ENCODE results near the gene CYP4B1.
"Not testable (repeated sequence)": the region's sequence is repeated elsewhere in the genome, so short reads cannot be mapped to it uniquely, and the experiment has no call there.

CYP4B1 gene

DNA sequence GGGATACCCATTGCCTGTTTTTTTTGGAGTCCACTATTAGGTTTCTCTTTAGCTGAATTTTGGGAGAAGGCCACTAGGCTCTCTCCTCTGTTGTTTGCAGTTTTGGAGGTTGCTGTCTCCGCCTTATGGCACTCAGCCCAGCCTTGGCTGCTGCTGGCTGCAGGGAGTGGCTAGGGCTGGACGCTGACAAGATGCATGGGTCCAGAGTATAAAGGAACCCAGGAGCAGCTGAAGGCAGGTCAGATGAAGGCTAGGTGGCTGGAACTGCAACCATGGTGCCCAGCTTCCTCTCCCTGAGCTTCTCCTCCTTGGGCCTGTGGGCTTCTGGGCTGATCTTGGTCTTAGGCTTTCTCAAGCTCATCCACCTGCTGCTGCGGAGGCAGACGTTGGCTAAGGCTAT, at the start of gene CYP4B1:
CYP4B1 (plus strand) TSS at position 237 of the 400 bp plus-strand sequence; CDS start at position 273, 36 bp downstream.
- ATAC-seq = no peak

- no peak for ATAC-seq
Observed at GRCh38 chr1:46749404-46749803, 49.4 kb upstream of the CYP4B1 start.

DNA sequence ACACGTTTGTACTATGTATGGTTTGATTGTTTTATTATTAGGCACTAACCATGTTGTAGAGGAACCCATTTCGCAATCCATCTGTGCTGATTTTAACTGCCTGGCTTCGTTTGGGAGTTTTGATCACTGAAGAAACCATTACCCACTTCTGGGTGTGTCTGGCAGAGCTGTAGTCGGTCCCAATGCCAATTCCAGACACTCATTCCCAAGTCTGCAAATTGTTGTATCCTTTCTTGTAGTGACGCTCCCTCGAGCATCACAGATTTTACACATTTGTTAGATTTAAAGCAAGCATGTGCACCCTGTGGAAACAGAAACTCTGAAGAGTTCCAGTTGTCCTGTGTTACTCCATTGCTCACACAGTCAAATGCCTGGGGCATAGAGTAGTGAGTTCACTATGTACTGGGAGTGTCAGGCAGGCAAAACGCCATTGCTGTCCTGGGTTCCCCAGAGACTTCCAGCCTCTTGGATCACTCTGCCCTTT, 48.9 kb upstream of the CYP4B1 start:
- ATAC-seq = no peak

GRCh38 chr1:46753985-46754384, 44.9 kb upstream of the CYP4B1 start:
- no peak for ATAC-seq

DNA sequence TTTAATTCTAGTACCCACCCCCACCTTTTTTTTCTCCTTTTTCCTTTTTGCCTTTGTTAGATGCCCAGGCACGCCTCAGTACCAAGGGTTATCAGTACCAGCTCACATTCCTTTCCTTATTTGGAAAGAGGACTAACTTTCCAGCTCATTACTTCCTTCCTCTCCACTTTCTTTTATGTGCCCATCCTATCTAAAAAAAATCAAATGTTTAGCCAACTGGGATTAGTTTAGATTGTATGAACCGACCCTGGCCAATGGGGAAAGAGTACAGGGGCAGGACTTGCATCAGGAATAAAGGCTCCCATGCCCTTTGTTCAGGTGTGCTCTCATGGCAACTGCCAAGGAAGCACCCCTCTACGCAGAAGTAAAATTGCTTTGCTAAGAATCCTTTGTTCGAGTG, 44.1 kb upstream of the CYP4B1 start:
- not testable (repeated sequence) for ATAC-seq

- no peak for ATAC-seq
Observed at GRCh38 chr1:46755121-46755520, 43.7 kb upstream of the CYP4B1 start.

GRCh38 chr1:46757247-46757955, 41.4 kb upstream of the CYP4B1 start:
- ATAC-seq = no peak

DNA sequence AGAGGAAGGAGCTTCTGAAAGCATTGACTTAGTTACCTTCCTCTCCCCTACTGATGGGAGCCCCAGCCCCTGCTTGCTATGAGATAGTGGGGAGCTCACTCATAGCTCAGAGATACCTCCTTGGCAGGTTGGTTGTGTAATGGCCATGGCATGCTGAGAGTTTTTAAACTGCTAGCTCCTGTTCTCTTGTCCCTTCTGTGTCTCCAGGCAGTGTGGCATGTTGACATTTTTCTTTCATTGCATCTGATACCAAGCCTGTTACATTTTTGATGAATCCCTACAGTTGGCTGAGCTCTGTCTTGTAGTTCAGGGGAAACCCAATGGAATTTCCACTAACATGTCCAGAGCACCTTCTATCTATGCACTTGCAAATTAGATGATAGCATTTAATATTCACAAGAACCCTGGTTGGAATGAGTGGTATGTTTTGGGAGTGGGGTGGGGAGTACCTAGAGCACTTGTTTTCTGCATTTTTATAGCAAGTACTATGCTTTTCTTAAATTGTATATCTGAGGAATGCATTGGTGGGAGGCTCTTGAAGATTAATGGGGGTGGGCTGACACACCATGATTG, 40.8 kb upstream of the CYP4B1 start:
- no peak for ATAC-seq

DNA sequence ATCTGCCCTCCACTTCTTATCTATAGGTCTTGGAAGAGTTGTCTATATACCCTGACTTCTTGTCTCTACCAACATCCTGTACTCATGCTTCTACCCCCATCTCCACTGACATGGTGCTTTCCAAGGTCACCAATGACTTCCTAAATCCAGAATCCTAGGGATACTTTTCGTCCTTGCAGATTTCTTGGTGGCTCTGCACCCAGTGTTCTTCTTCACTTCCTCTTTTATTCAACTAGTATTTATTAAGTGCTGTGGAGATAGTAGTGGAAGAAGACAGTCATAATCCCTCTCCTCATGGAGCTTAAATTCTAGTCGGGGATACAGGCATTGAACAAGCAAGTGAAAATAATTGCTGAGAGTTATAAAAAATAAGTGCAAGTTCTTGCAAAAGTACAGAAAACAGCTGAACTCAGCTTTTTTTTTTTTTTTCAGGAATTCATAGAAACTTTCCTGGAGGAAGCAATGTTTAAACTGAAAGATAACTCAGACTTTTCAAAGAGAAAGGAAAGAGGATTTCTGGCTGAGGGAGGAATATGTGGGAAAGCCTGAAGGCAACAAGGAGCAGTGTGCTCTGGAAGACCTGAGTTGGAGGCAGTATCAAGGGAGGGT, 38.2 kb upstream of the CYP4B1 start:
- ATAC-seq = no peak

GRCh38 chr1:46761740-46762139, 37.1 kb upstream of the CYP4B1 start:
- no peak for ATAC-seq

DNA sequence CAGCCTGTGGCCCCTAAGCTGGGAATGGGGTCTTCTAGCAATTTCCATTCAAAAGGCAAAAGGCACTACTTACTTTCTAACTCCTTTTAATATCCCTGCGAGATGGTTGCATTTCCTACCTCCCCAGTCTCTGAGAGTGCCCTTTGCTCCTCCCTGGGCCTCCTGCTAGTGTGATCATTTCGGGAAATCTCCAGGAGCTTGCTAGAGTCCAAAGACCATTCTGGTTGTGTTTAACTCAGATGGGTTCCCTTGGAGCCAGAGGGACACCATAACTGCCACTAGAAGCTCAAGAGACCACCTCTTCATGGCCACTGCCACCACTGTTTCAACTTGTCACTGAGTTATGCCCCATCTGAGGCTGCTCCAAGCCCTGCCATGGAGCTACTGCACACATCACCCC, 34.4 kb upstream of the CYP4B1 start:
- ATAC-seq = no peak

DNA sequence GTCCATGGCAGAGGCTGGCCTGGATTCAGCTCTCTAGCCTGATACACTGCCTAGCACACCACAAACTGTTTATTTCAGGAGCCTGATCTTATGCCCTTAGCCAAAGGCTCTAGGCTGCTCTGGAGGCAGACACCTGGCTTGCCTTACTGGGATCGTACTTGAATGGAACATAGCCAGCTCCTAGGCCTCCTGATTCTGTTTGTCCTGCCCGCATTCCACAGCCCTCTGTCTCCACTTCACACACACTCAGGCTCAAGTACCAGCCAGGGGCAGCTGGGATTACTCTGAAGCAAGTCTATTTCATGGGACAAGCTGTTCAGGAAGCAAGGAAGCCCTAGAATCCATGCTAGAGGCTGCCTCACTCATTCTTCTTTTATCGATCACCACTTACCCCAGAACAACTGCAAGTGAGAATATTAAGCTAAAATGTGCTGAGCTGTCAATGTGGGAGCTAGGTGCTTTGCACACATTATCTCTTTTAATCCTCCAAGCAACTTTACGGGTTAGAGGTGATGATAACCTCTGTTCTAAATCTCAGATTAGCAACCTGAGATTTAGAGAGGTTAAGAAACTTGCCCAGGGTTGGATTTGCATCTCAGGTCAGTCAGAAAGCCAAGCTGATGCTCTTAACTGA, 31.1 kb upstream of the CYP4B1 start:
- no peak for ATAC-seq

DNA sequence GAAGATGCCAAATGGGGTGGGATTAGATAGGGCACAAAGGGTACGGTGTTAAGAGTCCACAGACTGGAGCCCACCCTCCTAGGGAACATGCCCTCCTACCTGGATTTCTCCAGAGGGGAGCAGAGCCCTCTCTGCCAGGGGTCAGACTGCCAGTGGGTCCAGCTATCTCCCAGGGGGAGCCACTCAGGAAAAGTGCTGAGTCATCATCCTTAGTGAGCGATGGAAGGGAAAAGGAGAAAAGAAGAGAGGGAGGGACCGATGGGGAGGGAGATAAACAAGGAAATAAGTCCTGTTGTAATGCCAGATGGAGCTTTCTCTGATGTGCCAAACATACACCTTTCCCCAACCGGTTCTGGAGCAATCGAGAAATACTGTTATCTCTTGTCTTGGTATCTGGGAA, 30.4 kb upstream of the CYP4B1 start:
- ATAC-seq = no peak

GRCh38 chr1:46769028-46769740, 29.7 kb upstream of the CYP4B1 start:
- no peak for ATAC-seq

- ATAC-seq = no peak
Observed at GRCh38 chr1:46770541-46770940, 28.3 kb upstream of the CYP4B1 start.

GRCh38 chr1:46772571-46772970, 26.3 kb upstream of the CYP4B1 start:
- ATAC-seq = no peak

DNA sequence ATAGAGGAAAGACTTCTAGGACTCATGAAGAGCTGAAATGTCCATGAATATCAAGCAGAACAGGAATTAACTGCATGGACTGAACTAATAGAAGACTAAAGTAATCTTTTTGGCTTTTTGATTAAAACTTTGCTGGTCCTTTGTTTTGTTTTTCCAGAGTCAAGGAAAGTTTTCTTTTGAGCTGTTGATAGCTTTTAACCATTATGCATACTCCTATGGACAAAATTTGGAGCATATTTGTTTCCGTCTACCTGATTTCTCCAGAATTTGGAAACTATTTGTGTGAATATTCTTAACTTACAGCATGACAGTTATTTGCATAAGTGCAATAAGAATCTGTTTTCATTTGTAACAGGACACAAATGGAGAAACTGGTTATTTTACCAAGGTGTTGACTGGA, 24.5 kb upstream of the CYP4B1 start:
- no peak for ATAC-seq

DNA sequence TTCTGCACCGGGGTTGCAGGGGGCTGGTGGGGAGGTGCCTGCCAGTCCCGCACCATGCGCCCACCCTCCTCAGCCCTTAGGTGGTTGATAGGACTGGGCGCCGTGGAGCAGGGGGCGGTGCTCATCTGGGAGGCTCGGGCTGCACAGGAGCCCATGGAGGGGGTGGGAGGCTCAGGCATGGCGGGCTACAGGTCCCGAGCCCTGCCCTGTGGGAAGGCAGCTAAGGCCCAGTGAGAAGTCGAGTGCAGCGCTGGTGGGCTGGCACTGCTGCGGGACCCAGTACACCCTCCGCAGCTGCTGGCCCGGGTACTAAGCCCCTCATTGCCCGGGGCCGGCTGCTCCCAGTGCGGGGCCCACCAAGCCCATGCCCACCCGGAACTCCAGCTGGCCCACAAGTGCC, 20.4 kb upstream of the CYP4B1 start:
- not testable (repeated sequence) for ATAC-seq

- no peak for ATAC-seq
Observed at GRCh38 chr1:46784666-46785065, 14.2 kb upstream of the CYP4B1 start.

- not testable (repeated sequence) for ATAC-seq
Observed at GRCh38 chr1:46788634-46789033, 10.2 kb upstream of the CYP4B1 start.

GRCh38 chr1:46790446-46791101, 8.3 kb upstream of the CYP4B1 start:
- no peak for ATAC-seq

GRCh38 chr1:46793126-46793525, 5.7 kb upstream of the CYP4B1 start:
- no peak for ATAC-seq
